ENCODE results near the gene EFNA1.

EFNA1 gene

GRCh38 chr1:155125946-155126555 lies 1.6 kb upstream of the EFNA1 start:
- Mint-ChIP-seq H3K4me3 (peak overlapping the region in 1 of 2 donors; percentile 80), H3K36me3 (no peaks in the 10 kb centered on the region), H3K9me3 (no peaks in the 10 kb centered on the region), H3K27me3 (peaks cover 51 to 63% of the 10 kb centered on the region in 2 donors), H3K27ac (peak overlapping the region; percentile 25), H3K4me1 (peaks cover 28 to 44% of the 10 kb centered on the region in 2 donors)
- ATAC-seq (replicated peaks) (no peak), DNase-seq (no peak)

DNA sequence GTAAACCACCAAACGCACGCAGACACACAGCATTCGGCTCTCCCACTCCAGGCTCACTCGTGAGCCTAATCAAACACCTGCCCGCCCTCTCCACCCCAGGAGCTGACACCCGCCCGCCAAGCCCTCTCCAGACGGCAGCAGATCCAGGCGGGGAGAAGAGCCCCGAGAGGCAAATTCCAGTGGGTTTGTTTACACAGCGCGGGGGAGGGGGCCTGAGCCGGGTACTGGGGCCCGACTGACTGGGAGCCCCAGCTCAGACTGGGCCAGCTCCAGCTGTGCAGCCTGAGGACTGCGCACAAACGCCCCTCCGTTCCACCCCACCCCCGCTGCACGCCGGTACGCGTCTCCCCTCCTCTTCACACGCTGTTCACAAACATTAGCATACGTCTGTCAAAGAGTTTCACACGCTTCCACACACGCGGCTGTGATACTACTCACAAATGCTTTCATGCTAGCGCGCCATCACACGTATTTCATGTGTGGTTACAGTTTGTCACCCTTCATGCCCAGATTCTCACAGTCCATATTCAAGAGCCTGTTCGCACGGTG lies 1.0 kb upstream of the EFNA1 start:
- peaks cover under 1% of the 10 kb centered on the region in 2 donors for H3K36me3 Mint-ChIP-seq
- H3K9me3 Mint-ChIP-seq, result no peaks in the 10 kb centered on the region
- H3K4me3 Mint-ChIP-seq, result peak overlapping the region; percentile 80 to 82
- peak overlapping the region; percentile 21 for H3K27ac Mint-ChIP-seq
- H3K27me3 Mint-ChIP-seq, result peaks cover 53 to 59% of the 10 kb centered on the region in 2 donors
- ATAC-seq (replicated peaks) (peak; percentile 56 to 58), DNase-seq (no peak)
- H3K4me1 Mint-ChIP-seq, result peaks cover 28 to 44% of the 10 kb centered on the region in 2 donors

- DNase-seq, result no peak
- no peak overlapping the region for H3K27ac Mint-ChIP-seq
- peaks cover 53 to 59% of the 10 kb centered on the region in 2 donors for H3K27me3 Mint-ChIP-seq
Measured at GRCh38 chr1:155127967-155128754, 485 bp downstream of the EFNA1 start.

DNA sequence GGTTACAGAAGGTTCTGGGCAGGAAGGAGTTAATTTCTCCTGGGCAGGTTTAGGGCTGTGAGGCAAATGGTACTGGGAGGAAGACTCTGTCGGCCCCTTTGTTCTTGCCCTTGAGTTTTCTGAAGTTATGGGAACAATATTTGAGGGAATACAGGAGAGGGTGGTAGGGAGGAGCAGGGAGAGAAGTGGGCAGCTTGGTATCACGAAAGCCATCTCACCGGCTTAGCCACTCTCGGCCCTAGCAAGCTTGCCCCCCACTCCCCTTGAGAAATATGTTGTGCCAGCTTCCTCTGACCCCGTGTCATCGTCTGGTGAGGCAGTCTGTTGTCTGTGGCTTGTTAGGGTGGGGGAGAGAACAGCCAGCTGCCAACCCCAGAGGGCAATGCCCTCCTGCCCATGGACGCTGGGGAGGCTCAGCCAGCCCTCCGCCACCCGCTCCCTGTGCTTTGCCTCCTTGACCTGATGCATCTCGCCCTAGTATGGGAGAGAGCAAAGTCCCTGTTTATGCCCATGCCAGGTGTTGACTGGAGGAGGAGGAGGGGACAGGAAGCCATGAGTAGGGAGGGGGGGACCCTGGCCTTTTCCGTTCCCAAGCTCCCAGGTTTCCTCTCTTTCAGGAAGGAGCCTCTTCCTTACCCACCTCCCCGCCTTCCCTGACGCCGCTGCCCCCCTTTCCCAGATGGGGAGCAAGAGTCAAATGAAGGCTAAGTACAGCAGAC lies 1.2 kb downstream of the EFNA1 start:
- ATAC-seq (replicated peaks) (no peak), DNase-seq (no peak)
- H3K27ac Mint-ChIP-seq, result no peak overlapping the region
- H3K36me3 Mint-ChIP-seq, result peaks cover 4 to 6% of the 10 kb centered on the region in 2 donors
- peaks cover 53 to 59% of the 10 kb centered on the region in 2 donors for H3K27me3 Mint-ChIP-seq
- H3K4me3 Mint-ChIP-seq, result peak overlapping the region in 1 of 2 donors; percentile 77
- H3K9me3 Mint-ChIP-seq, result no peaks in the 10 kb centered on the region
- peaks cover 28 to 44% of the 10 kb centered on the region in 2 donors for H3K4me1 Mint-ChIP-seq

More at GRCh38 chr1:155127967-155128754, 485 bp downstream of the EFNA1 start:
- Mint-ChIP-seq H3K9me3 (no peaks in the 10 kb centered on the region), H3K4me1 (peaks cover 28 to 44% of the 10 kb centered on the region in 2 donors), H3K36me3 (peaks cover 4 to 5% of the 10 kb centered on the region in 2 donors), H3K4me3 (peak overlapping the region; percentile 77 to 80)
- no peak for ATAC-seq (replicated peaks)

DNA sequence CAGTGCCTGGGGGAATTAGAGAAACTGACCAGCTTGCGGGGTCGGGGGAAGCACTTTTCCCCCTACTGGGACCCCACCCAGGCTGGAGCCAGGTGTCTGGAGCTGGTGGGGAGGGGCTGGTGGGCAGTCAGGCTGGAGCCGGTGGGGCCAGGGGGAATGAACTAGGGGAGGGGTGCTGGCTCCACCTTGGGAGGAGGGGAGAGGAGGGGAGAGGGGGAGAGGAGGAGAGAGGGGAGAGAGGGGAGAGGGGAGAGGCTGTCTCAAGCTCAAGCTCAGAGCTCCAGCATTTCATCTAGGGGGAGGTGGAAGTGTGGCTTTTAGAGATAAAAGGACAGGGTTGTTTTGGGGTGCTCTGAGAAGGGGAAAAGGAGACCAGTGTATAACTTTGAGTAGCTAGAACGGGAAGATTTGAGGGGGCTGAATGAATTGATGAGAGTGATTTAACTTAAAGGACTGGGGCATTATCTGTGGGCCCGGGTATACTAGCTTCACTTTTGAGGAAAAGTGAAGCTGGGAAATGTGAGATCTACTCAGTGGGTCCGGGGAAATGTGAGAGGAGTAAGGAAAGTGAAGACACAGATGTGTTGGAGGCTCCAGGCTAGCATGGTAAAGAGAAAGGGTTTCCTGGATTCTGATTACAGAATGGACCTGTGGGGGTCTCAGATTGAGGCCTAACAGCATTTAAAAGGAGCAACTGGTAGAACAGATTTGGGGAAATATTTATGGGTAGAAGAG lies 2.8 kb downstream of the EFNA1 start:
- H3K36me3 Mint-ChIP-seq, result peaks cover 7 to 10% of the 10 kb centered on the region in 2 donors
- no peaks in the 10 kb centered on the region for H3K9me3 Mint-ChIP-seq
- ATAC-seq (replicated peaks) (no peak), DNase-seq (no peak)
- H3K27me3 Mint-ChIP-seq, result peaks cover 49 to 53% of the 10 kb centered on the region in 2 donors
- H3K4me1 Mint-ChIP-seq, result peaks cover 35 to 46% of the 10 kb centered on the region in 2 donors
- H3K27ac Mint-ChIP-seq, result no peak overlapping the region
- no peak overlapping the region for H3K4me3 Mint-ChIP-seq

DNA sequence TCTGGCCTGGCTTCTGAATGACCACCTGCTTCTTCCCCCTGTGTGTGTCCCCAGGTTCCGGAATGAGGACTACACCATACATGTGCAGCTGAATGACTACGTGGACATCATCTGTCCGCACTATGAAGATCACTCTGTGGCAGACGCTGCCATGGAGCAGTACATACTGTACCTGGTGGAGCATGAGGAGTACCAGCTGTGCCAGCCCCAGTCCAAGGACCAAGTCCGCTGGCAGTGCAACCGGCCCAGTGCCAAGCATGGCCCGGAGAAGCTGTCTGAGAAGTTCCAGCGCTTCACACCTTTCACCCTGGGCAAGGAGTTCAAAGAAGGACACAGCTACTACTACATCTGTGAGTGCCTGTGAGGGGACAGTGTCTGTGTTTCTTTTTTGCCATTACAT lies 3.6 kb downstream of the EFNA1 start:
- DNase-seq (no peak), ATAC-seq (replicated peaks) (no peak)
- H3K27me3 Mint-ChIP-seq, result peaks cover 44 to 46% of the 10 kb centered on the region in 2 donors
- H3K4me3 Mint-ChIP-seq, result no peak overlapping the region
- peaks cover 35 to 44% of the 10 kb centered on the region in 2 donors for H3K4me1 Mint-ChIP-seq
- H3K36me3 Mint-ChIP-seq, result peaks cover 10 to 14% of the 10 kb centered on the region in 2 donors
- no peak overlapping the region for H3K27ac Mint-ChIP-seq
- H3K9me3 Mint-ChIP-seq, result no peaks in the 10 kb centered on the region

GRCh38 chr1:155131856-155132255 lies 4.2 kb downstream of the EFNA1 start:
- Mint-ChIP-seq H3K36me3 (peaks cover 10 to 15% of the 10 kb centered on the region in 2 donors), H3K9me3 (no peaks in the 10 kb centered on the region), H3K4me3 (no peak overlapping the region), H3K27me3 (peaks cover 38 to 40% of the 10 kb centered on the region in 2 donors), H3K27ac (peak overlapping the region; percentile 26), H3K4me1 (peaks cover 34 to 41% of the 10 kb centered on the region in 2 donors)
- ATAC-seq (replicated peaks) (no peak), DNase-seq (no peak)

DNA sequence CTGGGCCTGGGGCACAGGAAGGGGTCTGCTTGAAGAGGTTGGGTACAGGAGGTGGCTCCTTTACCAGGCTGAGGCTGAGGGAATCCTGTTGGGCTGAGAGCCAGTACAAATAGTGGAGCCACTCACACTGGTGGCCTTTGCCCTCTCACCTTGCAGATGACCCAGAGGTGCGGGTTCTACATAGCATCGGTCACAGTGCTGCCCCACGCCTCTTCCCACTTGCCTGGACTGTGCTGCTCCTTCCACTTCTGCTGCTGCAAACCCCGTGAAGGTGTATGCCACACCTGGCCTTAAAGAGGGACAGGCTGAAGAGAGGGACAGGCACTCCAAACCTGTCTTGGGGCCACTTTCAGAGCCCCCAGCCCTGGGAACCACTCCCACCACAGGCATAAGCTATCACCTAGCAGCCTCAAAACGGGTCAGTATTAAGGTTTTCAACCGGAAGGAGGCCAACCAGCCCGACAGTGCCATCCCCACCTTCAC lies 6.2 kb downstream of the EFNA1 start:
- H3K27ac Mint-ChIP-seq, result peak overlapping the region; percentile 76
- no peak overlapping the region for H3K4me3 Mint-ChIP-seq

DNA sequence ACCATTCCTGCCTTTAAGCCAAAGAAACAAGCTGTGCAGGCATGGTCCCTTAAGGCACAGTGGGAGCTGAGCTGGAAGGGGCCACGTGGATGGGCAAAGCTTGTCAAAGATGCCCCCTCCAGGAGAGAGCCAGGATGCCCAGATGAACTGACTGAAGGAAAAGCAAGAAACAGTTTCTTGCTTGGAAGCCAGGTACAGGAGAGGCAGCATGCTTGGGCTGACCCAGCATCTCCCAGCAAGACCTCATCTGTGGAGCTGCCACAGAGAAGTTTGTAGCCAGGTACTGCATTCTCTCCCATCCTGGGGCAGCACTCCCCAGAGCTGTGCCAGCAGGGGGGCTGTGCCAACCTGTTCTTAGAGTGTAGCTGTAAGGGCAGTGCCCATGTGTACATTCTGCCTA lies 6.6 kb downstream of the EFNA1 start:
- Mint-ChIP-seq H3K27ac (peak overlapping the region; percentile 99), H3K4me3 (peak overlapping the region in 1 of 2 donors; percentile 97), H3K4me1 (peaks cover 26 to 41% of the 10 kb centered on the region in 2 donors), H3K36me3 (peaks cover 24 to 33% of the 10 kb centered on the region in 2 donors), H3K27me3 (peaks cover 16 to 17% of the 10 kb centered on the region in 2 donors), H3K9me3 (no peaks in the 10 kb centered on the region)
- DNase-seq (no peak), ATAC-seq (replicated peaks) (no peak)

More for the DNA sequence above, 6.2 kb downstream of the EFNA1 start:
- Mint-ChIP-seq H3K36me3 (peaks cover 23 to 32% of the 10 kb centered on the region in 2 donors), H3K4me1 (peaks cover 30 to 41% of the 10 kb centered on the region in 2 donors), H3K27me3 (peaks cover 21 to 22% of the 10 kb centered on the region in 2 donors), H3K9me3 (no peaks in the 10 kb centered on the region)
- ATAC-seq (replicated peaks) (no peak), DNase-seq (no peak)

GRCh38 chr1:155134880-155135414 lies 7.3 kb downstream of the EFNA1 start:
- ATAC-seq (replicated peaks), result peak; percentile 42 to 51
- no peaks in the 10 kb centered on the region for H3K9me3 Mint-ChIP-seq
- H3K27me3 Mint-ChIP-seq, result peaks cover 10 to 11% of the 10 kb centered on the region in 2 donors
- DNase-seq, result peak; percentile 57
- H3K36me3 Mint-ChIP-seq, result peaks cover 24 to 39% of the 10 kb centered on the region in 2 donors
- H3K4me1 Mint-ChIP-seq, result peaks cover 21 to 41% of the 10 kb centered on the region in 2 donors
- H3K4me3 Mint-ChIP-seq, result peak overlapping the region; percentile 89 to 97
- H3K27ac Mint-ChIP-seq, result peak overlapping the region; percentile 99

GRCh38 chr1:155135415-155136028 lies 7.8 kb downstream of the EFNA1 start, which contains the start of gene SLC50A1:
TSS of gene SLC50A1 (plus strand) at chr1:155135852. CDS start at chr1:155135912, 60 bp downstream.
- DNase-seq (peak; percentile 93), ATAC-seq (replicated peaks) (peak; percentile 77 to 81)
- Mint-ChIP-seq H3K36me3 (peaks cover 24 to 44% of the 10 kb centered on the region in 2 donors), H3K4me3 (peak within 1 kb of the TSS; percentile 89 to 97), H3K9me3 (no peaks in the 10 kb centered on the region), H3K27ac (peak within 1 kb of the TSS; percentile 99), H3K27me3 (peaks cover 4 to 7% of the 10 kb centered on the region in 2 donors), H3K4me1 (peaks cover 24 to 43% of the 10 kb centered on the region in 2 donors)

DNA sequence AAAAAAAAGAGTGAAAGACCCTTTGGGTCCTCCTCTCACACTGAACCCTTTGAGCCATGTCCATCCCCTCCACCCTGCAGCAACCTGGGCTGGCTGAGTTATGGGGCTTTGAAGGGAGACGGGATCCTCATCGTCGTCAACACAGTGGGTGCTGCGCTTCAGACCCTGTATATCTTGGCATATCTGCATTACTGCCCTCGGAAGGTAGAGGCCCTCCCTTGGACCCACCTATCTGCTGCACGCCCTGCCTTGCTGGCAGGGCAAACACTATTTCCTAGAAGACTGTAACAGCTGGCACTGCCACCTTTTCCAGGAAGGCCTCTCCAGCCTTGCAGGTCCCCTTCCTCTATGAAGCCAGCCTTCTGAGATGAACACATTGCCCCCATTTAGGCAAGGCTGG lies 9.1 kb downstream of the EFNA1 start:
- DNase-seq (no peak), ATAC-seq (replicated peaks) (peak; percentile 1 to 7)
- Mint-ChIP-seq H3K27ac (peak overlapping the region; percentile 99), H3K4me3 (peak overlapping the region; percentile 89 to 97), H3K9me3 (no peaks in the 10 kb centered on the region), H3K27me3 (no peaks in the 10 kb centered on the region), H3K4me1 (peaks cover 24 to 43% of the 10 kb centered on the region in 2 donors), H3K36me3 (peaks cover 23 to 42% of the 10 kb centered on the region in 2 donors)

All from stimulated activated naive B cell treated with anti-CD40 and anti-IgM and Interleukin-4, amounts not matched to agents 10 μg/mL and 1 μg/mL and 100 μg/mL, for 72 hours (primary cell).